ENCODE measurements around the gene AUNIP.
A peak's percentile ranks its signal among the peaks of the same experiment; 100 is the strongest.

AUNIP gene

GRCh38 chr1:25815208-25816111, 43.8 kb downstream of the AUNIP start:
- Mint-ChIP-seq H3K36me3 (ENCODE audit: insufficient read depth) (peaks cover 21% of the 10 kb centered on the region), H3K9me3 (no peaks in the 10 kb centered on the region), H3K4me3 (no peak overlapping the region), H3K27me3 (no peaks in the 10 kb centered on the region), H3K4me1 (peaks cover 17% of the 10 kb centered on the region), H3K27ac (ENCODE audit: low read depth) (peak overlapping the region; percentile 77)
- ATAC-seq (replicated peaks; ENCODE audit: extremely low read depth, poor library complexity, severe bottlenecking) (no peak), DNase-seq (ENCODE audit: low spot score in 2 of 2) (no peak)

GRCh38 chr1:25814549-25815087, 44.6 kb downstream of the AUNIP start:
- DNase-seq (ENCODE audit: low spot score in 2 of 2): no peak
- peaks cover 16% of the 10 kb centered on the region for H3K4me1 Mint-ChIP-seq
- peak overlapping the region; percentile 77 for H3K27ac Mint-ChIP-seq (ENCODE audit: low read depth)
- H3K27me3 Mint-ChIP-seq: no peaks in the 10 kb centered on the region
- no peaks in the 10 kb centered on the region for H3K9me3 Mint-ChIP-seq
- ATAC-seq (replicated peaks; ENCODE audit: extremely low read depth, poor library complexity, severe bottlenecking): no peak
- H3K4me3 Mint-ChIP-seq: no peak overlapping the region
- peaks cover 17% of the 10 kb centered on the region for H3K36me3 Mint-ChIP-seq (ENCODE audit: insufficient read depth)

GRCh38 chr1:25813734-25814471, 45.4 kb downstream of the AUNIP start:
- Mint-ChIP-seq H3K27me3 (no peaks in the 10 kb centered on the region), H3K4me1 (peaks cover 9% of the 10 kb centered on the region)
- no peak for ATAC-seq (replicated peaks; ENCODE audit: extremely low read depth, poor library complexity, severe bottlenecking)

GRCh38 chr1:25813071-25813733, 46.1 kb downstream of the AUNIP start:
- DNase-seq (ENCODE audit: low spot score in 2 of 2): no peak
- Mint-ChIP-seq H3K27ac (ENCODE audit: low read depth) (no peak overlapping the region), H3K36me3 (ENCODE audit: insufficient read depth) (peaks cover 9% of the 10 kb centered on the region), H3K4me1 (peaks cover 2% of the 10 kb centered on the region), H3K4me3 (no peak overlapping the region), H3K9me3 (no peaks in the 10 kb centered on the region), H3K27me3 (no peaks in the 10 kb centered on the region)
- no peak for ATAC-seq (replicated peaks; ENCODE audit: extremely low read depth, poor library complexity, severe bottlenecking)

More at GRCh38 chr1:25813734-25814471, 45.4 kb downstream of the AUNIP start:
- Mint-ChIP-seq H3K27ac (ENCODE audit: low read depth) (no peak overlapping the region), H3K4me3 (no peak overlapping the region), H3K36me3 (ENCODE audit: insufficient read depth) (peaks cover 11% of the 10 kb centered on the region), H3K9me3 (no peaks in the 10 kb centered on the region)
- DNase-seq (ENCODE audit: low spot score in 2 of 2): no peak

- no peaks in the 10 kb centered on the region for H3K4me1 Mint-ChIP-seq
- peaks cover 9% of the 10 kb centered on the region for H3K36me3 Mint-ChIP-seq (ENCODE audit: insufficient read depth)
- H3K4me3 Mint-ChIP-seq: no peak overlapping the region
- DNase-seq (ENCODE audit: low spot score in 2 of 2) (no peak), ATAC-seq (replicated peaks; ENCODE audit: extremely low read depth, poor library complexity, severe bottlenecking) (no peak)
- no peaks in the 10 kb centered on the region for H3K27me3 Mint-ChIP-seq
- no peak overlapping the region for H3K27ac Mint-ChIP-seq (ENCODE audit: low read depth)
- no peaks in the 10 kb centered on the region for H3K9me3 Mint-ChIP-seq
These were observed 47.7 kb downstream of the AUNIP start for GRCh38 chr1:25811384-25812082.

- H3K4me3 Mint-ChIP-seq: no peak overlapping the region
- H3K4me1 Mint-ChIP-seq: peaks cover 6% of the 10 kb centered on the region
- peak; percentile 75 for ATAC-seq (replicated peaks; ENCODE audit: extremely low read depth, poor library complexity, severe bottlenecking)
- H3K9me3 Mint-ChIP-seq: no peaks in the 10 kb centered on the region
- no peaks in the 10 kb centered on the region for H3K27me3 Mint-ChIP-seq
- peaks cover 7% of the 10 kb centered on the region for H3K36me3 Mint-ChIP-seq (ENCODE audit: insufficient read depth)
- peak; percentile 68 to 82 for DNase-seq (ENCODE audit: low spot score in 2 of 2)
- H3K27ac Mint-ChIP-seq (ENCODE audit: low read depth): peak overlapping the region; percentile 46
These were observed 48.6 kb downstream of the AUNIP start for GRCh38 chr1:25810341-25811299.

GRCh38 chr1:25809929-25810328, 49.3 kb downstream of the AUNIP start:
- DNase-seq (ENCODE audit: low spot score in 2 of 2): no peak
- Mint-ChIP-seq H3K4me1 (peaks cover 8% of the 10 kb centered on the region), H3K27ac (ENCODE audit: low read depth) (peak overlapping the region; percentile 46), H3K36me3 (ENCODE audit: insufficient read depth) (peaks cover 9% of the 10 kb centered on the region), H3K9me3 (no peaks in the 10 kb centered on the region), H3K4me3 (no peak overlapping the region), H3K27me3 (no peaks in the 10 kb centered on the region)
- ATAC-seq (replicated peaks; ENCODE audit: extremely low read depth, poor library complexity, severe bottlenecking): no peak

DNA sequence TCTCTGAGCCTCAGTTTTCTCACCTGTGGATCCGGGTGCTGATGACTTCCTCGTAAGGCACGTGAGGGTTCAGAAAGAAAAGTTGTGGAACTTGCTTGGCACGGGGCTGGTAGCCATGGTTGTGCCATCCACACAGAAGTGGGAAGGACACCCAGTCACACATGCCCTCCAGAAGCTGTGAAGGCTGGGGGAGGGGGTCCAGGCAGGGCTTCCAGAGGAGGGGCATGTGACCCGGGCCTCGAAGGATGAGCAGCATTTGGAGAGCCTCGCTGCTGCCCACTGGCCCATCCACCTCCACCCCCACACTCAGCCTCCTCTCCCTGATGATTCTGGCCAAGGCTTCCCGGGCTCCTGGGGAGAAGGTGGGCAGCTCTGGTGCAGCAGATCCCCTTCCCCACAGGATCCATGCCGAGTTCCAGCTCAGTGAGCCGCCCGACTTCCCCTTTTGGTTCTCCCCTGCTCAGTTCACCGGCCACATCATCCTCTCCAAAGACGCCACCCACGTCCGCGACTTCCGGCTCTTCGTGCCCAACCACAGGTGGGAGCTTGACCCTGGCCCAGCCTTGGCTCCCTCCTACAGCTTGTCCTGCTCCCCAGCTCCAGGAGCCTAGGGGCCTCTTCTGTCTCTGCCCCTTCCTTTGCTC, 49.9 kb downstream of the AUNIP start:
- Mint-ChIP-seq H3K36me3 (ENCODE audit: insufficient read depth) (peaks cover 9% of the 10 kb centered on the region), H3K27me3 (no peaks in the 10 kb centered on the region), H3K4me3 (no peak overlapping the region), H3K27ac (ENCODE audit: low read depth) (no peak overlapping the region), H3K9me3 (no peaks in the 10 kb centered on the region), H3K4me1 (peaks cover 12% of the 10 kb centered on the region)
- no peak for DNase-seq (ENCODE audit: low spot score in 2 of 2)
- no peak for ATAC-seq (replicated peaks; ENCODE audit: extremely low read depth, poor library complexity, severe bottlenecking)

DNA sequence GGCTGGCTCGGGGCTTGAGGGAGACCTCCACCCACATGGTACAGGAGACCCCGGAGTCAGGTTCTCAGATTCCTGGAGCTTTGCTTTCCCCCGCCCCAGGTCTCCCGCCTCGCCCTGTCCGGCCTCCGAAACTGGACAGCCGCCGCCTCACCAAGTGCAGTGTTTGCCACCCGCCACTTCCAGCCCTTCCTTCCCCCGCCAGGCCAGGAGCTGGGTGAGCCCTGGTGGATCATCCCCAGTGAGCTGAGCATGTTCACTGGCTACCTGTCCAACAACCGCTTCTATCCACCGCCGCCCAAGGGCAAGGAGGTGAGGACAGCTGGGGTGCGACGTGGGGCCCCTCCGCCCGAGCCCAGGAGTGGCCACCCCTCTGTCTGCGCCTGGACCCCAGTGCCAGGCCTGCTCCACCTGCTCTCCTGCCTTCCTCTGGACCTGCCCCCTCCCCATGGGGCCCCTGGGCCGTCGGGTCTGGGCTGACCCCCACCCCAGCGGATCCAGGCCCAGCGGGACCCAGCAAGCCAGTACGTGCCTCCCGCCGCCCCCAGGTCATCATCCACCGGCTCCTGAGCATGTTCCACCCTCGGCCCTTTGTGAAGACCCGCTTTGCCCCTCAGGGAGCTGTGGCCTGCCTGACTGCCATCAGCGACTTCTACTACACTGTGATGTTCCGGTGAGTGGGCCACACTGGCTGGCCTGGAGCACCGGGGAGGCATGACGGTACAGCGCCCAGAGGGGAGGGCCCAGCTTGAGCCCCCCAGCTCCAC, 50.6 kb downstream of the AUNIP start:
- no peaks in the 10 kb centered on the region for H3K9me3 Mint-ChIP-seq
- ATAC-seq (replicated peaks; ENCODE audit: extremely low read depth, poor library complexity, severe bottlenecking) (no peak), DNase-seq (ENCODE audit: low spot score in 2 of 2) (no peak)
- no peak overlapping the region for H3K27ac Mint-ChIP-seq (ENCODE audit: low read depth)
- H3K27me3 Mint-ChIP-seq: no peaks in the 10 kb centered on the region
- H3K4me1 Mint-ChIP-seq: peaks cover 12% of the 10 kb centered on the region
- no peak overlapping the region for H3K4me3 Mint-ChIP-seq
- H3K36me3 Mint-ChIP-seq (ENCODE audit: insufficient read depth): peaks cover 8% of the 10 kb centered on the region

DNA sequence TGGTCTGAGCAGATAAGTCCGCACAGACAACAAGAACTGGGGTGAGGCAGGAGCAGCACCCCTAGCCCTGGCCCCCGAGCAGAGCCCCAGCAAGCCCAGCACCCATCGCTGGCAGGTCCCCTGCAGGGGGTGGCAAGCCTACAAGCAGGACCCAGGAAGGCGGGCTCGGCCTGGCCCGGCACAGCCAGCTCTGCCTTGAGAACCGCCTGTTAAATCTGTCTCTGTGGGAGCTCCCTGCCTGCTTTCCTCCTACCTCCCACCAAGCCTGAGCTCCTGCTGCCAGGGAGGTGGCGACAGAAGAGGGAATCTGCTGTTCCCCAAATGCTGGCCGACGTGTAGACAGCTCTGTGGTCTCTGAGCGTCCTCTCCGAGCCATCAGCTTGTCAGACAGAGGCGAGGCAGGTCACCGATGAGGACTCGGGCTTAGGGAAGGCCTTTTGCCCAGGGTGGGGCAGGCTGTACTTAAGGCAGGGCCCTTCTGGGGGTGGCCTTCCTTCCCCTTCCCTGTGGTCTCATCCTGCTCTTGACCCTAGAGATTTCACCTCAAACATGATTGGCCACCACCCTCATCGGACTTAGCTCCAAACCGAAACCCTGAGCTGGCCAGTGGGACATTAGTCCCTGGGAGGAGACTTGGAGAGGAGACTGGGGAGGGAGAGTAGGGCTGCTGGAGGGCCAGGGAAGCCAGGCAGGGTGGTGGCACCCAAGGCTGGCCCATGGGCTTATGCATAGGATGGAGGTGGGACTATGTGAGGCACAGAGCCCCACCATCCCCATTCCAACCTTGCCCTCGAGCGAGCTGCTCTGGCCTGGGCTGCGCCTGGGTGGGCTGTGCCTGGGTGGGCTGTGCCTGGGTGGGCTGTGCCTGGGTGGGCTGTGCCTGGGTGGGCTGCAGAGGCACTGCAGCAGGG, 51.5 kb downstream of the AUNIP start:
- Mint-ChIP-seq H3K27ac (ENCODE audit: low read depth) (no peak overlapping the region), H3K9me3 (no peaks in the 10 kb centered on the region), H3K36me3 (ENCODE audit: insufficient read depth) (peaks cover 6% of the 10 kb centered on the region), H3K27me3 (no peaks in the 10 kb centered on the region), H3K4me3 (no peak overlapping the region), H3K4me1 (peaks cover 16% of the 10 kb centered on the region)
- no peak for ATAC-seq (replicated peaks; ENCODE audit: extremely low read depth, poor library complexity, severe bottlenecking)
- no peak for DNase-seq (ENCODE audit: low spot score in 2 of 2)
